GM12878 (cell line): ENCODE measurements around the gene NINL.

Experiments
- BRCA1 ChIP-seq: IDR thresholded peaks from 2 replicates; pipeline ENCODE4 v1.6.1; 2011; ENCODE audit warnings: low read depth, low read length, improper control_type of control experiment
- CEBPB ChIP-seq, 2 experiments: fragments of 150-350 bp in 1 of 2; IDR thresholded peaks; 2 replicates each; pipeline ENCODE4 v1.6.1; 2012 to 2014; ENCODE audit warnings: low read depth in 2 of 2, low read length in 2 of 2, borderline replicate concordance in 1 of 2, inconsistent platforms in 1 of 2
- CHD2 ChIP-seq: IDR thresholded peaks from 2 replicates; pipeline ENCODE4 v1.6.1; 2011; ENCODE audit warnings: low read depth, low read length, improper control_type of control experiment, borderline replicate concordance
- EP300 ChIP-seq, 2 experiments: fragments of 150-350 bp in 1 of 2; IDR thresholded peaks; 2 replicates each; pipeline ENCODE4 v1.6.1; 2011 to 2012; ENCODE audit warnings: low read depth in 2 of 2, low read length in 2 of 2, borderline replicate concordance in 1 of 2, improper control_type of control experiment in 1 of 2, inconsistent platforms in 1 of 2; ENCODE audit not compliant: control insufficient read depth in 1 of 2
- EZH2 ChIP-seq: IDR thresholded peaks from 2 replicates; pipeline ENCODE4 v1.6.1; 2012; ENCODE audit warnings: low read depth, mild to moderate bottlenecking, control low read depth, inconsistent platforms, low read length, borderline replicate concordance; ENCODE audit not compliant: control insufficient read depth
- JUND ChIP-seq: IDR thresholded peaks from 2 replicates; pipeline ENCODE4 v1.6.1; 2012; ENCODE audit warnings: low read depth, mild to moderate bottlenecking, low read length, improper control_type of control experiment, moderate library complexity
- MYC ChIP-seq: IDR thresholded peaks from 2 replicates; pipeline ENCODE4 v1.6.1; 2011; ENCODE audit warnings: mild to moderate bottlenecking, low read length, moderate library complexity, inconsistent platforms; ENCODE audit not compliant: insufficient read depth, insufficient replicate concordance, insufficient read length, severe bottlenecking
- POLR2A ChIP-seq: IDR thresholded peaks from 2 replicates; pipeline ENCODE4 v1.6.1; 2011; ENCODE audit warnings: low read depth, mild to moderate bottlenecking, low read length
- SUZ12 ChIP-seq: fragments of 200-600 bp; sonication (generic); IDR thresholded peaks from one replicate; pipeline ENCODE4 v1.6.1; 2018; ENCODE audit warnings: antibody characterized with exemption, mild to moderate bottlenecking; ENCODE audit not compliant: unreplicated experiment
- TF ChIP-seq, protein P1 (sequence below), 3 experiments: IDR thresholded peaks in 2 of 3; conservative IDR thresholded peaks in 1 of 3; 2 replicates each; pipeline ENCODE4 v1.5.1; 2011; ENCODE audit warnings: low read depth in 3 of 3, low read length in 3 of 3, mild to moderate bottlenecking in 3 of 3, control low read depth in 2 of 3, moderate library complexity in 2 of 3, inconsistent platforms in 1 of 3, mixed read lengths in 1 of 3; ENCODE audit not compliant: control insufficient read depth in 2 of 3, insufficient read depth in 1 of 3; ENCODE audit errors: extremely low read depth in 1 of 3
- TF ChIP-seq, protein P2 (sequence below): IDR thresholded peaks from 2 replicates; pipeline ENCODE4 v1.6.1; 2012; ENCODE audit warnings: low read depth, low read length, improper control_type of control experiment

DNA sequence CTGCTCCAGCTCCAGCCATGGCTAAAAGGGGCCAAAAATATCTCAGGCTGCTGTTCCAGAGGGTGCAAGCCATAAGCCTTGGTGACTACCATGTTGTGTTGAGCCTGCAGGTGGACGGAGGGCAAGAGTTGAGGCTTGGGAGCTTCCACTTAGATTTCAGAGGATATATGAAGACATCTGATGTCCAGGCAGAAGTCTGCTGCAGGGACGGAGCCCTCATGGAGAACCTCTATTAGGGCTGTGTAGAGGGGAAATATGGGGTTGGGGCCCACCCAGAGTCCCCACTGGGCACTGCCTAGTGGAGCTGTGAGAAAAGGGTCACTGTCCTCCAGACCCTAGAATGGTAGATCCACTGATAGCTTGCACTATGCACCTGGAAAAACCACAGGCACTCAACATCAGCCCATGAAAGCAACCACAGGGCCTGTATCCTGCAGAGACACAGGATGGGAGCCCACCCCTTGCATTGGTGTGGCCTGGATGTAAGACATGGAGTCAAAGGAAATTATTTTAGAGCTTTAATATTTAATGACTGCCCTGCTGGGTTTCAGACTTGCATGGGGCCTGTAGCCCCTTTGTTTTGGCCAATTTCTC is 70.5 kb downstream of the NINL start:
- TF ChIP-seq EP300 (IDR thresholded peaks at IDR 0.05; ENCODE audit: borderline replicate concordance in 1 of 2, control insufficient read depth in 1 of 2, low read depth in 2 of 2, low read length in 2 of 2) (no peak), EZH2 (no peak), CEBPB (IDR thresholded peaks at IDR 0.05; ENCODE audit: borderline replicate concordance in 1 of 2, low read depth in 2 of 2, low read length in 2 of 2) (no peak), SUZ12 (no peak), JUND (no peak), POLR2A (no peak), MYC (no peak), BRCA1 (no peak), CHD2 (no peak)
- TF ChIP-seq, protein P1, sequence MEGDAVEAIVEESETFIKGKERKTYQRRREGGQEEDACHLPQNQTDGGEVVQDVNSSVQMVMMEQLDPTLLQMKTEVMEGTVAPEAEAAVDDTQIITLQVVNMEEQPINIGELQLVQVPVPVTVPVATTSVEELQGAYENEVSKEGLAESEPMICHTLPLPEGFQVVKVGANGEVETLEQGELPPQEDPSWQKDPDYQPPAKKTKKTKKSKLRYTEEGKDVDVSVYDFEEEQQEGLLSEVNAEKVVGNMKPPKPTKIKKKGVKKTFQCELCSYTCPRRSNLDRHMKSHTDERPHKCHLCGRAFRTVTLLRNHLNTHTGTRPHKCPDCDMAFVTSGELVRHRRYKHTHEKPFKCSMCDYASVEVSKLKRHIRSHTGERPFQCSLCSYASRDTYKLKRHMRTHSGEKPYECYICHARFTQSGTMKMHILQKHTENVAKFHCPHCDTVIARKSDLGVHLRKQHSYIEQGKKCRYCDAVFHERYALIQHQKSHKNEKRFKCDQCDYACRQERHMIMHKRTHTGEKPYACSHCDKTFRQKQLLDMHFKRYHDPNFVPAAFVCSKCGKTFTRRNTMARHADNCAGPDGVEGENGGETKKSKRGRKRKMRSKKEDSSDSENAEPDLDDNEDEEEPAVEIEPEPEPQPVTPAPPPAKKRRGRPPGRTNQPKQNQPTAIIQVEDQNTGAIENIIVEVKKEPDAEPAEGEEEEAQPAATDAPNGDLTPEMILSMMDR (IDR thresholded peaks at IDR 0.05 in 2 of 3, conservative IDR thresholded peaks at IDR 0.05 in 1 of 3; ENCODE audit: control insufficient read depth in 2 of 3, extremely low read depth in 1 of 3, insufficient read depth in 1 of 3, low read depth in 3 of 3, low read length in 3 of 3): no peak
- TF ChIP-seq, protein P2, sequence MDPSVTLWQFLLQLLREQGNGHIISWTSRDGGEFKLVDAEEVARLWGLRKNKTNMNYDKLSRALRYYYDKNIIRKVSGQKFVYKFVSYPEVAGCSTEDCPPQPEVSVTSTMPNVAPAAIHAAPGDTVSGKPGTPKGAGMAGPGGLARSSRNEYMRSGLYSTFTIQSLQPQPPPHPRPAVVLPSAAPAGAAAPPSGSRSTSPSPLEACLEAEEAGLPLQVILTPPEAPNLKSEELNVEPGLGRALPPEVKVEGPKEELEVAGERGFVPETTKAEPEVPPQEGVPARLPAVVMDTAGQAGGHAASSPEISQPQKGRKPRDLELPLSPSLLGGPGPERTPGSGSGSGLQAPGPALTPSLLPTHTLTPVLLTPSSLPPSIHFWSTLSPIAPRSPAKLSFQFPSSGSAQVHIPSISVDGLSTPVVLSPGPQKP: no peak
